HCT116 (cell line): ENCODE results near the gene DRC7. TPM values are rescaled to one million over a fixed set of nuclear protein-coding genes. Genes with fewer than 3 reads are reported as not detected.

Experiments used
- ATAC-seq: fragments of 200-7000 bp; cut with Tn5 transposase; 2 replicates; pipeline ENCODE4 v1.9.1; 2020; ENCODE audit warnings: mild to moderate bottlenecking, moderate library complexity
- BruUV-seq: library from RNA; stranded (reverse); fragments of 400-500 nt; replicated peaks from 2 replicates; lab custom pipeline; 2021; lab: Mats Ljungman, UMichigan
- CTCF ChIA-PET: fragments of 300-600 bp; sonication (Branson Sonifier 250); formaldehyde crosslinking; loops from one replicate; lab custom pipeline; 2021; ENCODE audit warnings: antibody characterized with exemption; lab: Charles Lee
- POLR2A ChIA-PET: fragments of 300-600, 350-600 bp; sonication (Branson Sonifier 250); formaldehyde crosslinking; loops from one replicate; lab custom pipeline; 2021; ENCODE audit warnings: antibody characterized with exemption; lab: Charles Lee
- RAD21 ChIA-PET, 2 experiments: fragments of 300-600 bp; sonication (Branson Sonifier 250); formaldehyde crosslinking; loops; one replicate each; lab custom pipeline; 2023; ENCODE audit warnings: low total read pairs in 2 of 2; ENCODE audit not compliant: uncharacterized antibody in 2 of 2, unreplicated experiment in 2 of 2, low non-redundant PET in 1 of 2; lab: Charles Lee
- DNase-seq: peaks from one replicate; pipeline ENCODE4 v3.0.0-alpha.2; 2010; ENCODE audit warnings: low read depth, low spot score
- H2AFZ ChIP-seq: fragments of 200-600 bp; shearing (Covaris generic), sonication (generic); 2 replicates; pipeline ENCODE4 v1.6.1; 2017; ENCODE audit warnings: low read depth, mixed run types, mixed read lengths, antibody characterized with exemption, low read length; ENCODE audit not compliant: poor library complexity, severe bottlenecking
- H3K27ac ChIP-seq: 2 replicates; pipeline ENCODE4 v1.5.1; 2012; ENCODE audit warnings: low read depth, low read length
- H3K27me3 ChIP-seq: fragments of 200-600 bp; sonication (generic); 2 replicates; pipeline ENCODE4 v1.6.1; 2016; ENCODE audit warnings: mixed run types, low read length, mixed read lengths; ENCODE audit not compliant: insufficient read depth
- H3K36me3 ChIP-seq, 2 experiments: fragments of 200-500 bp in 1 of 2; fragments of 200-600 bp in 1 of 2; sonication (Bioruptor generic) in 1 of 2; sonication (generic) in 1 of 2; 2 replicates each; pipeline versions ENCODE4 v1.5.1 to v1.6.1; 2014 to 2016; ENCODE audit warnings: low read length in 2 of 2, inconsistent platforms in 1 of 2, mixed read lengths in 1 of 2, mixed run types in 1 of 2; ENCODE audit not compliant: insufficient read depth in 2 of 2, control insufficient read depth in 1 of 2
- H3K4me1 ChIP-seq, 2 experiments: fragments of 200-600 bp in 1 of 2; sonication (generic) in 1 of 2; 2 replicates each; pipeline versions ENCODE4 v1.5.1 to v1.6.1; 2012 to 2017; ENCODE audit warnings: low read length in 2 of 2, inconsistent platforms in 1 of 2, mild to moderate bottlenecking in 1 of 2, mixed read lengths in 1 of 2, mixed run types in 1 of 2, moderate library complexity in 1 of 2; ENCODE audit not compliant: insufficient read depth in 2 of 2, control insufficient read depth in 1 of 2
- H3K4me2 ChIP-seq: fragments of 200-600 bp; sonication (generic); 2 replicates; pipeline ENCODE4 v1.6.1; 2017; ENCODE audit warnings: mixed run types, low read length, mixed read lengths
- H3K4me3 ChIP-seq, 2 experiments: fragments of 200-600 bp in 1 of 2; sonication (generic) in 1 of 2; replicated peaks in 1 of 2; 2 replicates each; pipeline ENCODE4 v1.5.1; 2011 to 2016; ENCODE audit warnings: low read length in 2 of 2, control low read depth in 1 of 2, low read depth in 1 of 2, mild to moderate bottlenecking in 1 of 2, mixed read lengths in 1 of 2, mixed run types in 1 of 2
- H3K79me2 ChIP-seq: fragments of 200-600 bp; sonication (generic); 2 replicates; pipeline ENCODE4 v1.6.1; 2017; ENCODE audit warnings: mild to moderate bottlenecking, mixed run types, low read length, moderate library complexity, mixed read lengths; ENCODE audit not compliant: insufficient read depth
- H3K9ac ChIP-seq: fragments of 200-600 bp; sonication (generic); 2 replicates; pipeline ENCODE4 v1.6.1; 2016; ENCODE audit warnings: low read length, mixed read lengths
- H3K9me2 ChIP-seq: fragments of 200-600 bp; sonication (generic), shearing (Covaris generic); 2 replicates; pipeline ENCODE4 v1.6.1; 2017; ENCODE audit warnings: mixed run types, mild to moderate bottlenecking, moderate library complexity; ENCODE audit not compliant: insufficient read depth
- H3K9me3 ChIP-seq, 2 experiments: fragments of 200-500 bp in 1 of 2; fragments of 200-600 bp in 1 of 2; sonication (Bioruptor generic) in 1 of 2; sonication (generic) in 1 of 2; 2 replicates each; pipeline ENCODE4 v1.6.1; 2014 to 2017; ENCODE audit warnings: low read length in 2 of 2, mixed read lengths in 2 of 2, inconsistent platforms in 1 of 2, low read depth in 1 of 2, mild to moderate bottlenecking in 1 of 2, mixed run types in 1 of 2, moderate library complexity in 1 of 2; ENCODE audit not compliant: control insufficient read depth in 1 of 2, insufficient read depth in 1 of 2
- H4K20me1 ChIP-seq: fragments of 200-600 bp; sonication (generic), shearing (Covaris generic); 2 replicates; pipeline ENCODE4 v1.6.1; 2017; ENCODE audit warnings: mixed run types, mild to moderate bottlenecking, moderate library complexity; ENCODE audit not compliant: insufficient read depth
- CBX3 ChIP-seq: IDR thresholded peaks from 2 replicates; pipeline ENCODE4 v1.6.1; 2012; ENCODE audit warnings: low read depth
- EGR1 ChIP-seq: IDR thresholded peaks from 2 replicates; pipeline ENCODE4 v1.6.1; 2012; ENCODE audit warnings: low read depth
- EZH2phosphoT487 ChIP-seq: fragments of 200-600 bp; IDR thresholded peaks from 2 replicates; pipeline ENCODE4 v1.6.1; 2018; ENCODE audit warnings: antibody characterized with exemption, borderline replicate concordance
- SIN3A ChIP-seq: IDR thresholded peaks from 2 replicates; pipeline ENCODE4 v1.6.1; 2012; ENCODE audit warnings: low read depth
- SP1 ChIP-seq: IDR thresholded peaks from 2 replicates; pipeline ENCODE4 v1.6.1; 2012; ENCODE audit warnings: low read depth
- SRF ChIP-seq: IDR thresholded peaks from 2 replicates; pipeline ENCODE4 v1.6.1; 2012; ENCODE audit warnings: low read depth
- YY1 ChIP-seq: IDR thresholded peaks from 2 replicates; pipeline ENCODE4 v1.6.1; 2011; ENCODE audit warnings: low read length, low read depth, moderate library complexity, mild to moderate bottlenecking; ENCODE audit not compliant: insufficient replicate concordance; ENCODE audit errors: extremely low read depth
- ZNF274 ChIP-seq: fragments of 200-500 bp; sonication (Bioruptor generic); IDR thresholded peaks from 2 replicates; pipeline ENCODE4 v1.6.1; 2014; ENCODE audit warnings: mild to moderate bottlenecking, low read depth, low read length, inconsistent platforms
- intact Hi-C: fragments of 100-400 bp; cut with micrococcal nuclease; formaldehyde crosslinking; loops from 2 replicates; pipeline ENCODE4 v1.10.0; 2022
- total RNA-seq: library from RNA; stranded (reverse); gene quantifications from one replicate; pipeline ENCODE4 v1.2.1, GENCODE V29; 2021; ENCODE audit not compliant: unreplicated experiment
- TF ChIP-seq, protein P1 (sequence below): IDR thresholded peaks from 2 replicates; pipeline ENCODE4 v1.6.1; 2011; ENCODE audit warnings: mild to moderate bottlenecking, low read length, moderate library complexity; ENCODE audit not compliant: insufficient replicate concordance; ENCODE audit errors: extremely low read depth
- TF ChIP-seq, protein P2 (sequence below): IDR thresholded peaks from 2 replicates; pipeline ENCODE4 v1.6.1; 2012
- TF ChIP-seq, protein P3 (sequence below): IDR thresholded peaks from 2 replicates; pipeline ENCODE4 v1.6.1; 2012
- TF ChIP-seq, protein P4 (sequence below), 3 experiments: fragments of 200-600 bp in 1 of 3; sonication (generic) in 1 of 3; IDR thresholded peaks in 2 of 3; conservative IDR thresholded peaks in 1 of 3; 2 replicates each; pipeline ENCODE4 v1.5.1; 2012 to 2017; ENCODE audit warnings: low read depth in 2 of 3, low read length in 2 of 3, antibody characterized with exemption in 1 of 3, borderline replicate concordance in 1 of 3, control low read depth in 1 of 3, mild to moderate bottlenecking in 1 of 3, mixed read lengths in 1 of 3, mixed run types in 1 of 3, moderate library complexity in 1 of 3; ENCODE audit not compliant: insufficient read depth in 1 of 3

Gene DRC7
- total RNA-seq, 1 experiment from 2014 or later, result 0.91 TPM

DNA sequence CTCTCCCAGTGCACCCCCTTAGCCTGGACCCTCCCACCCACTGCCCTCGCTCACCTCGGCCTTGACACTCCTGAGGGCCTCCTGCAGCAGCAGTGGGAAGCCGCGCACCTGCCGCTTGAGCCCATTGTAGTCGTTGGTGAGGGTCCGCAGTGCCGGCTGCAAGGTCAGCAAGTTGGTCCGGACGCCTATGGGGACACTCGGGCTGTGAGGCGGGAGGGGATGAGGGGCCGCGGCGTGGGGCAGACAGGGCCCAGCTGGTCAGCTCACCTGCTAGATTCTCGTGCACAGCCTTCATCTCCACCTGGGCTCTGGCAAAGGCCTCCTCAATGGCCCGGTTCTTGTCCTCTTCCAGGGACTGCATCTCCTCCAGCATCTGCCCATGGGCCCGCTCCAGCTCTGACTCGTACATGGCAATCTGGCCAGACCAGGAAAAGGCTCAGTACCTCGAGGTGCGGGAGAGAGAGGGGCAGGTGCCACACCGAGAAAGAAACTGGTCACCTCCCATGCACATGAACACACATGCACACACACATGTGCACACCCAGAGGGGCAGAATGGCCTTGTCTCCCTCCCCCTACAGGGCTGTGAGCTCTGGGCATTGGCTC is 75.0 kb downstream of the DRC7 start (continued):
- TF ChIP-seq, protein P1, sequence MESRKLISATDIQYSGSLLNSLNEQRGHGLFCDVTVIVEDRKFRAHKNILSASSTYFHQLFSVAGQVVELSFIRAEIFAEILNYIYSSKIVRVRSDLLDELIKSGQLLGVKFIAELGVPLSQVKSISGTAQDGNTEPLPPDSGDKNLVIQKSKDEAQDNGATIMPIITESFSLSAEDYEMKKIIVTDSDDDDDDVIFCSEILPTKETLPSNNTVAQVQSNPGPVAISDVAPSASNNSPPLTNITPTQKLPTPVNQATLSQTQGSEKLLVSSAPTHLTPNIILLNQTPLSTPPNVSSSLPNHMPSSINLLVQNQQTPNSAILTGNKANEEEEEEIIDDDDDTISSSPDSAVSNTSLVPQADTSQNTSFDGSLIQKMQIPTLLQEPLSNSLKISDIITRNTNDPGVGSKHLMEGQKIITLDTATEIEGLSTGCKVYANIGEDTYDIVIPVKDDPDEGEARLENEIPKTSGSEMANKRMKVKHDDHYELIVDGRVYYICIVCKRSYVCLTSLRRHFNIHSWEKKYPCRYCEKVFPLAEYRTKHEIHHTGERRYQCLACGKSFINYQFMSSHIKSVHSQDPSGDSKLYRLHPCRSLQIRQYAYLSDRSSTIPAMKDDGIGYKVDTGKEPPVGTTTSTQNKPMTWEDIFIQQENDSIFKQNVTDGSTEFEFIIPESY, result no peak
- TF ChIP-seq, protein P2, sequence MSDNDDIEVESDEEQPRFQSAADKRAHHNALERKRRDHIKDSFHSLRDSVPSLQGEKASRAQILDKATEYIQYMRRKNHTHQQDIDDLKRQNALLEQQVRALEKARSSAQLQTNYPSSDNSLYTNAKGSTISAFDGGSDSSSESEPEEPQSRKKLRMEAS, result no peak
- TF ChIP-seq ZNF274, result no peak
- TF ChIP-seq EZH2phosphoT487, result no peak
- no peak for TF ChIP-seq YY1
- TF ChIP-seq, protein P3, sequence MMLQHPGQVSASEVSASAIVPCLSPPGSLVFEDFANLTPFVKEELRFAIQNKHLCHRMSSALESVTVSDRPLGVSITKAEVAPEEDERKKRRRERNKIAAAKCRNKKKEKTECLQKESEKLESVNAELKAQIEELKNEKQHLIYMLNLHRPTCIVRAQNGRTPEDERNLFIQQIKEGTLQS, result no peak
- no peak for TF ChIP-seq CBX3
- TF ChIP-seq SP1, result no peak
- TF ChIP-seq SIN3A, result no peak

DNA sequence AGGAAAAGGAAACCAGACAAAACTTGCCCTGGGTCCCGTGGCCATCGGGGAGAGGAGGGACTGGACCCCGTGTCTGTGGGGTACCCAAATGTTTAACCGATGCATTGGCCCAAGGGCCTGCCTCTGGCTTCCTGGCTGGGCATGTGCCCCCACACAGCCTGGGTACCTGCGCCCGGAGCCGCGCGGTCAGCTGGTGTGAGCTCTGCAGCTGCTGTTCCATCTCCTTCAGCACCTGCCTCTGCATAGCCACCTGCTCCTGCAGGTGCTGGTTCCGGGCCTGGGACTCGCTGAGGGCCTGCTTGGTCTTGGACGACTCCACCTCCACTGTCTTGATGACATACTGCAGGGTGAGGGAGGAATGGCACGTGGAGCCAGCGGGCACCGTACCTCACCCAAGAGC is 75.8 kb downstream of the DRC7 start:
- CTCF ChIA-PET, result no interaction called here
- H4K20me1 ChIP-seq, result no peaks in the 10 kb centered on the region
- DNase-seq, result no peak
- no peaks in the 10 kb centered on the region for H3K79me2 ChIP-seq
- no peaks in the 10 kb centered on the region for H3K9me3 ChIP-seq
- TF ChIP-seq EGR1 (no peak), SRF (no peak)
- TF ChIP-seq, protein P4, sequence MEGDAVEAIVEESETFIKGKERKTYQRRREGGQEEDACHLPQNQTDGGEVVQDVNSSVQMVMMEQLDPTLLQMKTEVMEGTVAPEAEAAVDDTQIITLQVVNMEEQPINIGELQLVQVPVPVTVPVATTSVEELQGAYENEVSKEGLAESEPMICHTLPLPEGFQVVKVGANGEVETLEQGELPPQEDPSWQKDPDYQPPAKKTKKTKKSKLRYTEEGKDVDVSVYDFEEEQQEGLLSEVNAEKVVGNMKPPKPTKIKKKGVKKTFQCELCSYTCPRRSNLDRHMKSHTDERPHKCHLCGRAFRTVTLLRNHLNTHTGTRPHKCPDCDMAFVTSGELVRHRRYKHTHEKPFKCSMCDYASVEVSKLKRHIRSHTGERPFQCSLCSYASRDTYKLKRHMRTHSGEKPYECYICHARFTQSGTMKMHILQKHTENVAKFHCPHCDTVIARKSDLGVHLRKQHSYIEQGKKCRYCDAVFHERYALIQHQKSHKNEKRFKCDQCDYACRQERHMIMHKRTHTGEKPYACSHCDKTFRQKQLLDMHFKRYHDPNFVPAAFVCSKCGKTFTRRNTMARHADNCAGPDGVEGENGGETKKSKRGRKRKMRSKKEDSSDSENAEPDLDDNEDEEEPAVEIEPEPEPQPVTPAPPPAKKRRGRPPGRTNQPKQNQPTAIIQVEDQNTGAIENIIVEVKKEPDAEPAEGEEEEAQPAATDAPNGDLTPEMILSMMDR (IDR thresholded peaks at IDR 0.05 in 2 of 3, conservative IDR thresholded peaks at IDR 0.05 in 1 of 3; ENCODE audit: borderline replicate concordance in 1 of 3, insufficient read depth in 1 of 3, low read depth in 2 of 3, low read length in 2 of 3), result no peak
- H3K9ac ChIP-seq, result no peak overlapping the region
- H3K4me2 ChIP-seq, result no peak overlapping the region
- RAD21 ChIA-PET, result no interaction called here
- H3K36me3 ChIP-seq, result peaks cover 0 to 1% of the 10 kb centered on the region in 2 experiments; a peak in 1 of 4 replicates
- no peak for ATAC-seq
- POLR2A ChIA-PET, result no interaction called here
- H3K4me1 ChIP-seq, result peaks cover 1 to 6% of the 10 kb centered on the region in 2 experiments; a peak in 3 of 4 replicates
- no peaks in the 10 kb centered on the region for H3K27me3 ChIP-seq
- no peak overlapping the region for H3K27ac ChIP-seq
- BruUV-seq, result no TSS peak
- no peaks in the 10 kb centered on the region for H3K9me2 ChIP-seq
- no peak overlapping the region for H2AFZ ChIP-seq
- H3K4me3 ChIP-seq, result no peak overlapping the region
- intact Hi-C loops, result no loop called here
